ENCODE data around the gene ZNF710.

Gene ZNF710

GRCh38 chr15:90038632-90039095 lies 37.5 kb downstream of the ZNF710 start:
- no peak for DNase-seq (ENCODE audit: low read depth)

DNA sequence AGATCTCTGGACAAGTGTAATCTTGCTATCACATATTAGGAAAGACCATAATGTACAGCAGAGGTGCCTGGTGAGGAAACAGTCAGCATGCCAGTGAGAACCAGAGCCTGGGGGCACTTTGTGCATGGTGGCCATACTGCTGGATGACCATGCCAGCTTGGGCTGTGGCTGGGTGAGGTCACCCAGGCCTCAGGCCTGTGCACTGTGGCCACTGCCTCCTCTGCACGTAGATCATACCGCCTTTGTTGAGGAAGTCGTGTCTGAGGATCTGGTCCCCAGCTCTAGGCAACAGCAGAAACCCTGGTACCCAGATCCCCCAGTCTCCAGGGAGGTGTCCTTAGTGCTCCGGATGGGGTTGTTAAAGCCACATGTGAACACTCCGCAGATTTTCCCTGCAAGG lies 38.9 kb downstream of the ZNF710 start:
- no peak for DNase-seq (ENCODE audit: low read depth)

DNA sequence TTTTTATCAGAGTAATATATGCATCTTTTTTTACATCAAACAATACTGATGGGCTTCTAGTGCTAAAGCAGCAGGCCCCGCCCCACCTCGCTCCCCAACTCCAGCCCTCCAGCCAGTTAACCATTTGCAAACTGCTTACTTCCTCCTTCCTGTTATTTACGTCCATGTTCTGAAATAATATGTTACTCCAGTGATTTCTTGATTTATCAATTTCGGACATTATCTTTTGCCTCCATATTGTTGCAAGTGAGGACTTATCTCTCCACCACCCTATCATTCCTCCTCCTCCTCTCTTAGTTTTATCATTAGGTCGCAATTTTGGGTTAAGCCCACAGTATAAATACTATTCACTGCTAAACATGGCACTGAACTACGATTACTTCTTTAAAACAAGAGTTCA lies 39.5 kb downstream of the ZNF710 start:
- no peak for DNase-seq (ENCODE audit: low read depth)

DNA sequence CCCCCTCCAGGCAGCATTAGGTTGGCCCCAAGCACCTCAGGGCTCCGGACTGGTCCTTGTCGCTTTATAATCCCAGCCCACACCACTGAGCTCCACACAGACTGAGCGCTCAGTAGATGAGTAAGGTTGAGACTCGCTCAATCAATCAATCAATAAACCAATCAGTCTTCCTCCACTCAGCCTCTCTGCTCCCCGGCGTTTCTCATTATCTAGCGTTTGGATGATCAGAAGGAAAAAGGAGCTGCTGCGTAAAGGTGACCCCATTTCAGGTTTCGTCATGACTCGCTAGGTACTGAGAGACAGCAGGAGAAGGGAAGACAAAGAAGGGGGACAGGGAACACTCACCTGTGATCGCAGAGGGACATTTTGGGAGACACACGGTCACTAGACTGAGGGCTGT lies 41.2 kb downstream of the ZNF710 start:
- no peak for DNase-seq (ENCODE audit: low read depth)

DNA sequence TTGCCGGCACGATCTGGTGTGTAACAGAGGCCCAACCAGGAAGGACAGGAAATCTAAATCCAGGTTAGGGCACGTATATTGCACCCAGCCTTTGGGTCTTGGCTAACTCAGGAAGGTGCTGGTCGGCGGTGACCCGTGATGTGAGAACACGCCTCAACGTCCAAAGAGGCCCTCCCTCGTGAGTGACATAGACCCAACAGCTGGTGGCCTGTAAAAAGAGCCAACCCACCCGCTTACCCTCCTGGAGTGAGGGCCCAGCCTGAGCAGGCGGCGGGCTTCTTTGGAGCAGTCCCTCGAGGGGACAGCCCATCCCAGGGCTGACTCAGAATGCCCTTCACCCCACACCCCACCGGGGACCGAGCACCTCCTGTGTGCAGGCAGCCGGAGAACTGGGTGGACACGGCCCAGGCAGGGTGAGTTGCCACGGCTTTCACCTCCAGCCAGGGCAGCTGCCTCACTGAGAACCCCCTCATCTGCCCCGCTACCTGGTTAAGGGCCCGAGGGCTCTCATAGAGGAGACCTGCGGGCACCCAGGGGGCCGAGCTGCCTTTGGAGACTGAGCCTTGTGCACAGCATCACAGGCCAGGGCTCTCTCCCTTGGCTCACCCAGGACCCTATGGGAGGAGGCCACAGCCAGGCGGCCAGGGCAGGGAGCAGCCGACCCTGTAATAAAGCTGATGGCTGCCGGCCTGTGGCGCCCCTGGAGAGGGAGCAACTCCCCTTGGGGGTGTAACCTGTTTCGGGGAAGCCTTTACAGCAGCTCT lies 41.8 kb downstream of the ZNF710 start:
- DNase-seq (ENCODE audit: low read depth), result no peak

GRCh38 chr15:90043530-90044010 lies 42.4 kb downstream of the ZNF710 start:
- no peak for DNase-seq (ENCODE audit: low read depth)

DNA sequence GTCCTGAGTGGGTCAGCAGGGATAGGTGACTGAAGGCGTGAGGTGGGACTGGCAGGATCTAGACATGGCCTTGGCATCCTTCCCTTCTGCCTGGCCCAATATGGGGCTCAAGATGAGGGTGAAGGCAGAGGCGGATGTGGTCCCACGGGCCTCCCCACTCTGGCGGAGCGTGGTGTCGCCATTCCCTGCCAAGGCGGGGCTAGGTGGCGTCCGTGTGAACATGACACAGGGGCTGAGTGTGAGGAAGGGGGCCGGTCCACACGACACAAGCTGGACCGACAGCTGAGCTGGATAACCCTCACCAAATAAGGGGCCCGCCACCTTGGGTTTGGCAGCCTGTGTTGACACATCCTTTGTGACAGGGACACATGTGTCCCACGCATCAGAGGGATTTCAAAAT lies 43.1 kb downstream of the ZNF710 start:
- DNase-seq (ENCODE audit: low read depth), result no peak

DNA sequence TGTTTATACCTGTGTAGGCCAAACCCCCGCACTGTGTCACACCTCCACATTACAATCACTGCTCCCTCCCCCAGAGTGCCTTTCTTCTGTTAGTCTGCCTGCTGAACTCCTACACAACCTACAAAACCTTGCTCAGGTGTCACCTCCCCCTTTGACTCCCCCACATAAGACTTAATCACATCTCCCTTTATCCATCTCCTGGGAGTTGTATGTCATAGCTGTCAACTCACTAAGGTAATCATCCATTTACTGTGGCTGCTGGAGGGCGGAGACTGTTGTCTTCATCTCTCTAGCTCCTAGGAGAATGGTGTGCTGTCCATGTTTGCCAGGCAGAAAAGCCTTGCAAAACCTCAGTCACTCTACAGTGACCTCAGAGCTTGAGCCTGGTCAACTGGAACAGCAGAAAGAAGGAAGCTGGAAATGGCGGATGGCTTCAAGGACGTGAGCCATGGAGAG lies 43.8 kb downstream of the ZNF710 start:
- DNase-seq (ENCODE audit: low read depth), result no peak

- DNase-seq (ENCODE audit: low read depth), result no peak
These were observed 45.2 kb downstream of the ZNF710 start for GRCh38 chr15:90046289-90046688.

DNA sequence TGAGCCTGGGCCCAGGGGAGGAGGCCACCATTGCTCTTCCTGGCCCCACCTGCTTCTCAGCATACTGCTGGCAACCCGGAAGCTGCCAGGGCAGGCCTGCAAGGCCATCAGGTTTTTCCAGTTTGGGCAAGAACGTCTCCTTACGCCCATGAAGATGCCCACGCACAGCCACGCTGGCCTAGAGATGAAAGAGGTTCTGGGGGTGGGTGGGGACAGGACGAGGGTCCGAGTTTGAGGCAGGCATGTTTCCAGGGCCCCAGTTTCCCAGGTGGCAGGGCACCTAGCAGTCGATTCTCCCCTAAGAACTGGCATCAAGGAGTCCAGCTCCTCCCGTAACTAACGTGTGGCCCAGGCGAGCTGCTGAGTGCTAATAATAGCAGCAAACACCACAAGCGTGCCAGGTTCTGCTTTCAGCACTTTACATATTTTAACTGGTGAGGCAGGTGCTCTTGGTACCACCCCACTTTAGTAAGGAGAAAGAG lies 45.8 kb downstream of the ZNF710 start:
- no peak for DNase-seq (ENCODE audit: low read depth)

DNA sequence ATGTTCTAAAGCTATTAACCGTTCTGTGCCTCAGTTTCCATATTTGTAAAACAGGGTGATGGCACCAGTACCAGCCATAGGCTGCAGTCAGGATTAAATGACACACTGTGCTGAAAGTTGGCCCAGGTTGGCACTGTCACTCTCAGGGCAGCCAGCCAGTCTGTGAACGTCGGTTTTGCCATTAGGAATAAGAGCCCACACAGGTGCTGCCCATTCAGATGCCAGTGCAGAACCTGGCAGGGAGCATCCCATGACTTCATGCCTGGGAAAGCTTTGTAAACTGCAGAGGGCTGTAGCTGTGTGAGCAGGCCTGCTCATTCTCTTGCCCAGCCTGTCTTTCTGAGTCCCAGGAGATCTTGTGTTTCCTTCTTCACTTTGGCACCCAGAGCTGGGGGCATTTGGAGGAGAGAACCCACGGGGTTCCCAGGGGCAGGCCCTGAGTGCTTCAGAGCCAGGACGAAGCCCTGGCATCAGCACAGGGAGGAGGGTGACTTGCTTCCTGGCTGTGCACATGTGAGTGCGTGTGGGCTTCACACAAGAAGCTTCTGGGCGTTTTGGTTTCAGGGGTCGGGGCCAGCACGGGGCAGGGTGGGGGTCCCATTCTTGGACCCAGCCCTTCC lies 46.9 kb downstream of the ZNF710 start:
- DNase-seq (ENCODE audit: low read depth), result no peak

DNA sequence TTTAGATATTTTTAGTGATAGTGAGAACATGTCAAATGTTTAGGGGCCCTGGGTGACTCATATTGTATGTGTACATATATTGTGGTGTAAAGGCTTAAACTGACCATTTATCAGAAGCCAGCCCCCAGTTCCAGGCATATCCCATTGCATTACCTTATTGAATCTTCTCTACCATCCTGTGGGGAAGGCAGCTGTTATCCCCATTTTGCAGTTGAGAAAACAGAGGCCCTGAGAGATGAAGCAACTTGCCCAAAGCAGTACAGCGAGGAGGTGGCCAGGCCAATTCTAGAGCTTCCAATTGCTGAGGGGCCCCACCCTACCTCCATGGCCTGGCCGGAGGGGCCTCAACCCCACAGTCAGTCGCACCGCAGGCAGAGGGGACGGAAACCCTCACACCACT lies 47.9 kb downstream of the ZNF710 start:
- DNase-seq (ENCODE audit: low read depth), result no peak

- DNase-seq (ENCODE audit: low read depth), result no peak
These were observed 48.8 kb downstream of the ZNF710 start for GRCh38 chr15:90049666-90050604.

- no peak for DNase-seq (ENCODE audit: low read depth)
These were observed 50.8 kb downstream of the ZNF710 start for GRCh38 chr15:90051874-90052273.

DNA sequence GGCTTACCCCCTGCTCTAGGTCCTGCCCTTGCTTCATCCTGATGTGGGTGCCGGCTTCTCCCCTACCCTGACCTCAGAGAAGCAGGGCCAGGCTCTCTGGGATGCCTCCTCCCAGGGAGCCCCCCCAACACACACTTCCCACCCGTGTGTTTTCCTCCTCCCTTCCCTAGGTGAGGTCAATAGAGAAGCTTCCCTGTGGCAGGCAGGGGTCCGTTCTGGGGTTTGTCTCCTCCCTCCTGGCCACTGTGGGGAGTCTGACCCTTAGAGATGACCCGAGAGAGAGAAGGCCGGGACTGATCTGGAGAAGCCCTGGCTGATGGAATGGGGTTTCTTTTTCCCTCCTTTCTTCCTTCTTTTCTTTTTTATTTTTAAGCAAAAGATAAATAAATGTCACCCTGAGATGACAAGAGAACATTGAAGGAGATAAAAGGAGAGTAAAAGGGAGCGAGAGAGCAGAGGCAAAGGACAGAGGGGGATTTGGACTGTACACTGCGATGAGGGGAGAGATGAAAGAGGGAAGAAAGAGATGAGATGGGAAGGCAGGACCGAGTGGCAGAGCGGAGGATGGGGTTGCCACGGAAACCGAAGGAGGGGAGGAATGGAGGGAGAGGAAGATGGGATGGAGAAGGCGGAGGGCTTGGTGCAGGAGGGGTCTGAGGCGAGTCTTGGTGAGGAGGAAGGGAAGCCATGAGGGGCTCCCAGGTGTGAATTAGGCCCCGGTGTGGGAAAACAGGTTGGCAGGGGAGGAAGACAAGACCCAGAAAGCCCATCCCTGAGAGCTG lies 52.8 kb downstream of the ZNF710 start:
- no peak for DNase-seq (ENCODE audit: low read depth)

DNA sequence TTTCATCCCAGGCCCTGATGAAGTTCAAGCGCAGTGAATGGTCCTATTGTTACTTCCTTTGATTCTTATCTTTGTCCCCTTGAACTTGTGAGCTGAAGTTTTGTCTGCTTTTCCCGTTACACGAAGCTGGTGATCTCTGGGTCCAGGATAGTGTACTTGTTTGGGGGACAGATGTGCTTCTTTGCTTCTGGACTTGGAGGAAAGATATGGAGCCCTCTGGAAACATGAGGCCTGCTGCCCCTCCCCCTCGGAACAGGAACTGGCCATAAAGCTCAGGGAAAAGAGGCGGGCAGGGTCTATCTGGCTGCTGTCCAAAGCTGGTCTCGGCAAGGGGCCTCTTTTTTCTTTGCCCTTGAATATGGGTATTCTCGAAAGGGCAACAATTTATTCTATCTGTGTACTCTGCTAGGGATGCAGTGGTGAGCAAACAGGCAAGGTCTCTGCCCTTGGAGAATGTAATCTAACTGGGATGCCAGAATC lies 53.5 kb downstream of the ZNF710 start:
- DNase-seq (ENCODE audit: low read depth), result no peak

- no peak for DNase-seq (ENCODE audit: low read depth)
These were observed 54.1 kb downstream of the ZNF710 start for GRCh38 chr15:90055182-90055581.

DNA sequence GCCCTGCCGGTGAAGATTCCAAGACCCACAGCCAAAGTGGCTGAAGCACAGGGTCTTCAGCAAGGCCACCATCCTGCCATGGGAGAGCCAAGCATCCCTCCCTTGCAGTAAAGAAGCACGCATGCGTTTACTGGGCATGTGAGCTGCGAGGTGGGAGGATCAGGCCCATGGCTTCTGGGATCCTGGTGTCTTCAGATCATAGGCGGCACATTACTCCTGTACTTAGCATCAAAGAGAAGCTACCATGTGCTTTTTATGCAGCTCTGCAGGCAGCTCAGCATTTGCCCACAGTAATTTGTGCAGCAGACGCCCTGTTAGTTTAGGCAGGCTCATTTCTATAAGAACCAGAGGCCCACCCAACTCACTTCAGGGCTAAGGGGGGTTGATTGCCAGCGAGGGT lies 55.4 kb downstream of the ZNF710 start:
- DNase-seq (ENCODE audit: low read depth), result no peak

DNA sequence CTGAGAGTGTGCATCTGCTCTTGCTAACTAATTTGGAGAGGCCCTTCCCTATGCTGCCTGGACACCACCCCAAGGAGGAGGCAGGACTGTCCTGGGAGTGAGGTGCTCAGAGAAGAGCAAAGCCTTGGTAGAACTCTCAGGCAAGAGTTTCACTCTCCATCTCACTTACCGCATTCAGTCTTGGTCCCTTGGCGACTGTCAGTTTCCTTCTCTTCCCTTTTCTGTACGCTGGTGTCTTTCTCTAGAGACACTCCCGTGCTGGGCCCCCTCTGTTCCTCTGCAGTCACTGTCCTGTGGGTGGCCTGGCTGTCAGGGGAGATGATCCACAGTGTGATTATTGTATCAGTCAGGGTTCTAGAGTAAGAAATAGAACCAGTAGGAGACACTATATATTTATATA lies 57.2 kb downstream of the ZNF710 start:
- no peak for DNase-seq (ENCODE audit: low read depth)

DNA sequence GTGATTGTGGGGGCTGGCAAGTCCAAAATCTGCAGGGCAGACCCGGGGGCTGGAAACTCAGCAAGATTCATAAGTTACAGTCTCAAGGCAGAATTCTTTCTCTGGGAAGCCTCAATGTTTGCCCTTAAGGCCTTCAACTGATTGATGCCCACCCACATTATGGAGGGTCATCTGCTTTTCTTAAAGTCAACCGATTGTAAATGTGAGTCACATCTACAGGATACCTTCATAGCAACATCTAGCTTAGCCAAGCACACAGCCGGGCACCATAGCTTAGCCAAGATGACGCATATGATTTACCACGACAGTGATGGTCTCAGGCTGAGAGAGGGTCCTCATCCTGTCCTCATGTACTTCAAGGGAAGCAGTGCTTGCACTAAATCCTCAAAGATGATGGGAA lies 57.7 kb downstream of the ZNF710 start:
- DNase-seq (ENCODE audit: low read depth), result no peak
